Activated CD4-positive, CD25-positive, alpha-beta regulatory T cell treated with anti-CD3 and anti-CD28 coated beads, Interleukin-2, amount 50 U/mL, for 16 hours (primary cell): Measurements from ENCODE around the gene CEP95.
"Not testable (repeated sequence)": the region's sequence is repeated elsewhere in the genome, so short reads cannot be mapped to it uniquely, and the experiment has no call there.

Source experiments
- DNase-seq: peaks from one replicate; pipeline ENCODE4 v3.0.0-alpha.2; 2020; ENCODE audit warnings: low read depth, low spot score

CEP95 gene

DNA sequence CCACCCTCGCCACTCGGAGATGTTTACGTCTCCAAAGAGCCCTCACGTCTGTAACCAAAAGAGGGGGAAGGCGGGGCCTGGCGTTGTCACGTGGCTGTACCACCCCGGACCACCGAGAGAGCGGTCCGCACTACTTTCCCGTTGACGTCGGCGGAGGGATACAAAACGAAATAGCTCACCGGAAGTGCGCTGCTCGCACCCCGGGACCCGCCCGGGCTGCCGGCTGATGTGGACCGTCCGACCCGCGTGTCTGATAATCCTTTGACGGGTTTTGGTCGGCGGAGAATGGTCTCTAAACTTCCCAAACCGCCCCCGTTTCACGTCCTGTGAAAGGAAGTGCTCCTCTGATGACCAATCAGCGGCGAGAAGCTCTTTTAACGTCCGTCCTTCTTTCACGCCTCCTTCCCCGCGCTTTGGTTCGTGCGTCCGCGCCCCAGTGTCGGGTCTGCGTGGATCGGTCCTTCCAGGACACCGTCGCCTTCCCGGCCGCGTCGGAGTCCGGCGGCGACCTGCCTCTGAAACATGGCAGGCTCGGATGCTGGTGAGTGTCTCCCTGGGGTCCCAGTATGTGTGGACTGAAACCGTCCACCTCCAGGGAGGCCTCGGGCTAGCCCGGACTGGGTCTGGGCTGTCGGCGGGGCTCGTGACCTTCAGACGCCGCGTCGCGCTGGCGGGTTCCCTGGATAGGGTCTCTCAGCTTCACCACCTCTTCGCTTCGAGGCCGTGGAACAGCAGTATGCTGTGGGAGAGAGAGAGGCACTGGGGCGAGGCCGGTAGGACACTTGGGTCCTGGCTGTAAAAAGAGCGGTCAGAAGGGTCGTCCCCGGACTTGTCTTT lies at the start of gene CEP95:
TSS of gene CEP95 (plus strand) at position 402 of the 837 bp plus-strand sequence. CDS start at position 523, 121 bp downstream.
- DNase-seq, result peak; percentile 87

GRCh38 chr17:64457156-64457555 lies 49.6 kb upstream of the CEP95 start:
- DNase-seq, result no peak

DNA sequence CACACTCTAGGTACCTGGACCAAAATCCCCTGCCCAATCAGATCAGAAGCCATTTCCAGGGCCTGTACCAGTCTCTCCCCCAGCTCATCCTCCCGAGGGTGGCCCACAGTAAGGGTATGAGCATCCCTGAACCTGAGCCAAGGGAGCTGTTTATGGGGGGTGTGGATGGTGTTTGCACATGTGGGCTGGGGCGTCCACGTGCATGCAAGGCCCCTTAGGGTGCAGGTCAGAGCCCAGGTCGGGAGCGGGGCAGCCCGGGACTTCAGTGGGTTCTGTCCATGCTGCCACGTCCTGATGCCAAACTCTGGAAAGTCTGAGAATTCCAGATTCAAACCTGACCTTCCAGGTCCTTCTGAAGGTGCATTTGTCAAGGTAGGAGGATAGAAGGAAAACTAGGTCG lies 48.0 kb upstream of the CEP95 start:
- no peak for DNase-seq

GRCh38 chr17:64459284-64459747 lies 47.5 kb upstream of the CEP95 start:
- no peak for DNase-seq

DNA sequence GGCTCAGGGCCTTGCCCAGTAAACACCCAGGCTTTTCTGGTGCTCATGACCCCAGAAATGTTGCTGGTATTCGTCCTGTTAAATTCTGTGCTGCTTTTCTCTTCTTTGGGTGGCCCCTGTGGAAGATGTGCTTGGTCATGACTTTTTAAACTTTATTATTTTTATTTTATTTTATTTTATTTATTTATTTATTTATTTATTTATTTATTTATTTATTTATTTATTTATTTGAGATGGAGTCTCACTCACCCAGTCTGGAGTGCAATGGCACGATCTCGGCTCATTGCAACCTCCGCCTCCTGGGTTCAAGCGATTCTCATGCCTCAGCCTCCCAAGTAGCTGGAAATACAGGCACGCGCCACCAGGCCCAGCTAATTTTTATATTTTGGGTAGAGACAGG lies 47.0 kb upstream of the CEP95 start:
- not testable (repeated sequence) for DNase-seq

DNA sequence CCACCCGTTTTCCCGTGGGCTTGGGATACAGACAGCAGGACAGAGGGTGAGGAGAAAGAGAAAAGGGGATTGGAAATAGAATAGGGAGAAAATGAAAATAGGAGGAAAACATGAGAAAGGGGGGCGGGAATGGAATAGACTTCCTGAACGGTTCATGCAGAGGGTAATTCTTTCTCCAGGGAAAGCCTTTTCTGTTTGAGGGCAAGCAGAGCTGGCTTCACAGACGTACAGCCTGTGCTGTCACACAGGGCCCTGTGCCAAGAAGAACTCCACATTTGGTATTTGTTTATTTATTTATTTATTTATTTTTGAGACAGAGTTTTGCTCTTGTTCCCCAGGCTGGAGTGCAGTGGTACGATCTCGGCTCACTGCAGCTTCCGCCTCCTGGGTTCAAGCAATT lies 45.8 kb upstream of the CEP95 start:
- DNase-seq, result no peak

- no peak for DNase-seq
Observed at GRCh38 chr17:64461788-64462187, 45.0 kb upstream of the CEP95 start.

DNA sequence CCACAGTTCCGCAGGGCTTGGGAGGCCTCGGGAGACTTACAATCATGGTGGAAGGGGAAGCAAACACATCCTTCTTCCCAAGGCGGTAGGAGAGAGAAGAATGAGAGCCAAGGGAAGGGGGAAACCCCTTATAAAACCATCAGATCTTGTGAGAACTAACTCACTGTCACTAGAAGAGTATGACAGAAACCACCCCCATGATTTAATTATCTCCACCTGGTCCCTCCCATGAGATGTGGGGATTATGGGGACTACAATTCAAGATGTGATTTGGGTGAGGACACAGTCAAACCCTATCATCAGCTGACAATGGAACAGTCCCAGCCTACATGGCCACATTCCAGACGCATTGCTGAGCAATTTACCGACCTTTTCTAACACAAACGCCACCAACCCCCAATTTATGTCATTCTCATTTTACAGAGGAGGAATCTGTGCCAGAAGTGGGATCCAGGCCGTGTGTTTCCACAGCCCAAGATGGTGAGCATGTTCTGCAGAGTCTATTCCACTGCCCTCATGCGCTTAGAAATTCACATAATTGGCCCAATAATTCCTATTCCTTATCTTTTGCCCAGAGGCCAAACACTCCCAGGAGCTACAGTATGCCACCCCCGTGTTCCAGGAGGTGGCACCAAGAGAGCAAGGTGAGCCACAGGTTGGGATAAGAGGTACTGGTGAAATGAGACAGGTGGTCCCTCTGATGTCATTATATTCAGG lies 40.6 kb upstream of the CEP95 start:
- no peak for DNase-seq

DNA sequence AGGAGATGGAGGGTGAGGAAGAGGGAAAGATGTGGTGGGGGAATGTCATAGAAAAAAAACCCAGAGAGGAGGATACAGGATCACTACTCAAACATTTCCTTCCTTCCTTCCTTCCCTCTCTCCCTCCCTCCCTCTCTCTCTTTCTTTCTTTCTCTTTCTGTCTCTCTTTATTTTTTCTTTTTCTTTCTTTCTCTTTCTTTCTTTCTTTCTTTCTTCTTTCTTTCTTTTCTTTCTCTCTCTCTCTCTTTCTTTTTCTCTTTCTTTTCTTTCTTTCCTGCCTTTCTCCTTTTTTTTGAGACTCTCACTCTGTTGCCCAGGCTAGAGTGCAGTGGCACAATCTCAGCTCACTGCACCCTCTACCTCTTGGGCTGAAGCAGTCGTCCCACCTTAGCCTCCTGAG lies 39.9 kb upstream of the CEP95 start:
- not testable (repeated sequence) for DNase-seq

DNA sequence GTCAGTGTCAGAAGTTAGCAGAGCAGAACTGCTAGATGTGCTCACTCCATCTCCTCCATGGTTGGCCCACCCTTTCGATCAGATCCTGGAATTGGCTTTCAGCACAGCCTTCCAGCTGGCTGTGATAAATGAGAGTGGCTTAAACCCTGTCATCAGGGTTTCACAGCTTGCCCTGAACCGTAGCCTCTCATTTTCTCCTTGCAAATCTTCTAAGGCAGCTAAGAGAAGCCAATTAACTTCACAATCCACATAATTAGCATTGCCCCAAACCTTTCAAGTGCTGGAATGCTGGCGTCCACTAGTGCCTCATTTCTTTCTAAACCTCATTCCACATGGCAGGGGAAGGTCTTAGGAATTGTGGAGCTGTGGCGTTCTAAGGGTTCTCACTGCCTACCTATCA lies 36.2 kb upstream of the CEP95 start:
- no peak for DNase-seq

GRCh38 chr17:64471440-64471839 lies 35.3 kb upstream of the CEP95 start:
- DNase-seq, result no peak

DNA sequence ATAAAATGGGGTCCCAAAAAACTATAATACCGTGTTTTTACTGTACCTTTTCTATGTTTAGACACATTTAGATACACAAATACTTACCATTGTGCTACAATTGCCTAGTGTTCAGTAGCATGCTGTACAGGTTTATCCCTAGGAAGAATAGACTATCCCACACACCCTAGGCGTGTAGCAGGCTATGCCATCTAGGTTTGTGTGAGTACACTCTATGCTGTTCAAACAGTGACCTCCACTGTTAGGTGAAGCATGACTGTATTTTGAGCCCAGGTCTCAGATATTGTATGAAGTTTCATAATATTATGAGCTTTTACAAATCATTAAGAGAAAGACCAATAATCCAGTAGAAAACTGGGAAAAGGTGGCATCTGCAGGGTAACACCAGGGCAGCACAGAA lies 34.2 kb upstream of the CEP95 start:
- DNase-seq, result no peak

- no peak for DNase-seq
Observed at GRCh38 chr17:64477849-64478248, 28.9 kb upstream of the CEP95 start.

- no peak for DNase-seq
Observed at GRCh38 chr17:64480951-64481350, 25.8 kb upstream of the CEP95 start.

GRCh38 chr17:64484380-64484779 lies 22.4 kb upstream of the CEP95 start:
- no peak for DNase-seq

GRCh38 chr17:64488301-64488700 lies 18.5 kb upstream of the CEP95 start:
- DNase-seq, result no peak

GRCh38 chr17:64491034-64491860 lies 15.5 kb upstream of the CEP95 start:
- no peak for DNase-seq

- DNase-seq, result no peak
Observed at GRCh38 chr17:64491994-64492393, 14.8 kb upstream of the CEP95 start.

DNA sequence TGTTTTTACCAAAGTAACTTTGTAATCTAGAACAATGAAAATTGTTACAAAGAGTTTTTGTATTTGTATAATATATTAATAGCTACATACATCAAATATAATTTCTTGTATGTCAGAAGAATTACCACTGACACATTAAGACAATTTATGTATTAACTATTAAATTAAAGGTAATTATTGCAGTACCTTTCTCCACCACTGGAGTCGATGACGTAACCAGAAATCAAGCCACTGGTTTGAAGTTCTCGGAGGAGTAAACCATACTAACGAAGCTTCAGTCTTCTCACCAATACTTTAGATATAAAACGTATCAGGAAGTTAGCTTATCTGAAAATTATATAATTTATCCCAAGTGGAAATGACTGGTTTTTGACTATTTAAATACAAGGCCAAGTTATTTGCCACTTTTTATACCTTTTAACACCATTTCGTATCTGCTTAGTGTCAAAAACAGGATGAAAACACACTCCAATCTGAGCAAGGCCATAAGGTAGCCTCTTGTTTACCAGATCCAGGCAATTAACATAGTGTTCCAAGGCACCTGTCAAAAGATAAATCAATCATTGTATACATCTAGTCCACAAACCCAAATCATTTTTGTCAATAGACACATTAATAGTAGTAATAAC lies 14.2 kb upstream of the CEP95 start:
- DNase-seq, result no peak

DNA sequence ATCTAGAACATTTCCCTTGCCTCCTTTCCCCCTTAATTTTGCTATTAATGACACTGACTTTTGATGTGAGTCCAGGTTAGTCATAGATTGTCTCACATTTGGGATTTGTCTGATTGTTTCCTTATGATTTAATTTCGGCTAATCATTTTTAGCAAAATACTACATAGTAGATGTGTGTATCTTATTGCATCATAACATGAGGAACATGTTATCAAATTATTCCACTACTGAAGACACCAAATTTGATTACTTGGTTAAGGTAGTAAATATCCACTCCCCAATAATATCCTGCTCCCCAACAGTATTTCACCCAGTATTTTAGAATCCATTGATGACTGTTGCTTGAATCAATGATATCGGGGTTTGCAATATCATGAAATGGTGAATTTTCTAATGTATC lies 12.7 kb upstream of the CEP95 start:
- no peak for DNase-seq

DNA sequence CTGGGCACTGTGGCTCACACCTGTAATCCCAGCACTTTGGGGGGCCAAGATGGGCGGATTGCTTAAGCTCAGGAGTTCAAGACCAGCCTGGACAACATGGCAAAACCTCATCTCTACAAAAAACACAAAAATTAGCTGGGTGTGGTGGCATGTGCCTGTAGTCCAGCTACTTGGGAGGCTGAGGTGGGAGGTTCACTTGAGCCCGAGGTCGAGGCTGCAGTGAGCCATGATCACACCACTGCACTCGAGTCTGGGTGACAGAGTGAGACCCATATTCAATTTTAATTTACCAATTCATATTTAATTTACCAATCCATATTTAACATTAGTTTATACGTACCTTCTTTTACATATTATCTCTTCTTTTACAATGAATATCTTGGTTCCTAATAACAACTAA lies 11.5 kb upstream of the CEP95 start:
- DNase-seq, result not testable (repeated sequence)
